Activated T-helper 1 cell treated with anti-CD3 and anti-CD28 coated beads, Interleukin-2, amount 50 U/mL, for 16 hours (primary cell): Measurements from ENCODE around the gene KIF26A.

Source experiments
- DNase-seq, 2 donors: peaks; one replicate each; pipeline ENCODE4 v3.0.0-alpha.2; 2020; ENCODE audit warnings: low read depth in 1 of 2, low spot score in 1 of 2

The KIF26A gene

GRCh38 chr14:104175811-104176210 is 37.4 kb downstream of the KIF26A start:
- no peak for DNase-seq

DNA sequence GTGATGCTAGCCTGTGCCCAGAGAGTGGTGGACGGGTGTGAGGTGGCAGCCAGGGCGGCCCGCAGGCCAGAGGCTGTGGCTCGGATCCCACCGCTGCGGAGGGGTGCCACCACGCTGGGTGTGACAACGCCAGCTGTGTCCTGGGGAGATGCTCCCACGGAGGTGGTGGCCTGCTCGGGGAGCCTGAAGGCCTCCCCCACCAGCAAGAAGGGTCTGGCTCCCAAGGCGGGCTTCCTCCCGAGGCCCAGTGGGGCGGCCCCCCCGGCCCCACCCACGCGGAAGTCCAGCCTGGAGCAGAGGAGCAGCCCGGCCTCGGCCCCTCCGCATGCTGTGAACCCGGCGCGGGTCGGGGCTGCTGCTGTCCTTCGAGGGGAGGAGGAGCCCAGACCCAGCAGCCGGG is 38.2 kb downstream of the KIF26A start:
- DNase-seq = no peak

GRCh38 chr14:104177411-104177810 is 39.0 kb downstream of the KIF26A start:
- DNase-seq = no peak

DNA sequence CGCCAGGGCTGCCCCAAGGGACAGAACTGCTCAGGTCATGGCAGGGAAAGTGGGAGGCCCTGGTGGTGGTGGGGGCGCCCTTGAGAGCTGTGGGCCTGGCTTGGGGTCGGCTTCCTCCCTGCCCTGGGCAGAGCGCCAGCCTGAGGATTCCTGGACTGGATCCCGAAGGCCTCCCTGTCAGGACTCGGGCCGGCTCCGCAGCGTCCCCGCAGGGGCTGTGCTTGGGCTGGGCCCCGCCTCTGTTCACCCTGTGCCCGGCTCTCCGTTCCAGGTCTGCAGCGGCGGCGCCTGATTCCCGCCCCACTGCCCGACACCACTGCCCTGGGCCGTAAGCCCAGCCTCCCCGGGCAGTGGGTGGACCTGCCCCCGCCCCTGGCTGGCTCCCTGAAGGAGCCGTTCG is 39.9 kb downstream of the KIF26A start:
- no peak for DNase-seq

GRCh38 chr14:104179126-104179525 is 40.7 kb downstream of the KIF26A start:
- no peak for DNase-seq

DNA sequence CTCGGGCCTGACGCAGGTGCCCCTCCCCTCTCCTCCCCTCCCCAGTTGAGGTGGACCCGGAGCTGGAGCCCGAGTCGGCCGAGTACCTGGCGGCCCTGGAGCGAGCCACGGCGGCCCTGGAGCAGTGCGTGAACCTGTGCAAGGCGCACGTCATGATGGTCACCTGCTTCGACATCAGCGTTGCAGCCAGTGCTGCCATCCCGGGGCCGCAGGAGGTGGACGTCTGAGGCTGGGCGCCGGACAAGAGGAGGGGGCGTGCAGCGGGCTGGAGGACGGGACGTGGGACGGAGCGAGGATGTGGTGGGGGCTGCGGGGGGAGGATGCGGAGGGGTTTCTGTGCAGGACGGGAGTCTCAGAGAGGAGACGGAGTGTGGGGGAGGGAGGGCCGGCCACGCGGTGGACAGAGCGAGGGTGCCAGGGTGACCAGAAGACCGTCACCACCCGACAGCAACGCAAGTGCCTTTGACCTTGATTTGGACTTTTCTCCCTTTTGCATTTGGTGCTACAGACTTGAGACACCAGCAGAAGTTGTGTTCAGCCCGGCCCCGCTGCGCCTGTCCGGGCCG is 41.3 kb downstream of the KIF26A start:
- DNase-seq = no peak

- no peak for DNase-seq
These were observed 42.3 kb downstream of the KIF26A start for GRCh38 chr14:104180561-104181165.

DNA sequence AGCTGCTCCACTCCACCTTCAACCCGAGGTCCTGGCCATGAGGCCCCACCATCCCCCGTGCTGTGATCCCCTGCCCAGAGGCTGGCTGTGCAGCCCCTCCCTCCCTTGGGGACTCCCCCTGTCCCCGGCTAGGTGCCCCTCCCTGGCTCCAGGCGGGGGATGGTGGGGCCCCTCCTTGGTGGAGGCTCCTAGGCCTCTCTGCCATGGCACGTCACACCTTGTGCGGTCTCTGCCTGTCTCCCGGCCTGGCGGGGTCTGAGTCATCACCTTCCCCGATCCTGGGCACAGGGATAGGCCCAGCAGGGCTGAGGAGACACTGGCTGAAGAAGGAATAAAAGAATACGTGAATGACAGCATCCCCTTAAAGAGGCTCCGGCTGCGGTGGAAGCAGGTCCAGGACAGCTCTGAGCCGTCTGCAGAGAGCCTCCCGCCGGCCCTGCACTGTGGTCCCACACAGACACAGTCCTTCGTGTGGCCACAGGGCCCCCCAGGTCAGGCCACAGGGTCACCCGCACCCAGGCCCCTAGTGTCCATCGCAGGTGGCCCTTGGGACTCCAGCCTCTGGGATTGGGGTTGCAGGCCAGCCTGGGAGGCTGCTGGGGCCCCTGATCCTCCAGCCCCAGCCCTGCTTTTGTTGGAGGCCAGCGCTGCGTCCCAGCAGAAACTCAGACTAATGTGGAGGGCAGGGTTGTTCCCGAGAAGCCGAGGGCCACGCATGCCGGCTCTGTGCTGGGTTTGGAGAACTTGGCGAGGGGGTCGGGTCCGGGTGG is 43.6 kb downstream of the KIF26A start:
- DNase-seq = no peak

GRCh38 chr14:104182857-104183425 is 44.6 kb downstream of the KIF26A start:
- no peak for DNase-seq

DNA sequence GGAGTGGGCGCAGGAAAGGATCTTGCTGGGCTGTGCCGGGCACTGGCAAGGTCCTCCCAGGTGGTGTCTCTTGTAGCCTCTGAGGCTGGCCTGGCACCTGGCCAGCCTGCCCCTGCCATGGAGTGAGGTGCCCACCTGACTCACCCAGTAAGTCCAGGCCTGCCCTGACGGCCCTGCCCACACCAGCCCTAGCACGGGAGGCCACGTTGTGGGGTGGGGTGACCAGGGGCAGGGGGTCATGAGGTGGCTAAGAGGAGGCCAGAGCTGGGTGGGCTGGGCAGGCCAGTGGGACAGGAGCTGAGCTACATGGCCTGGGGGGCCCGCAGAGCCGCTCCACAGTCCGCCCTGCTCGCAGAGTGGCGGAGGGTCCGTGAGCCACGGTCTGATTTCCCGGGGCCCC is 45.4 kb downstream of the KIF26A start:
- DNase-seq = no peak

DNA sequence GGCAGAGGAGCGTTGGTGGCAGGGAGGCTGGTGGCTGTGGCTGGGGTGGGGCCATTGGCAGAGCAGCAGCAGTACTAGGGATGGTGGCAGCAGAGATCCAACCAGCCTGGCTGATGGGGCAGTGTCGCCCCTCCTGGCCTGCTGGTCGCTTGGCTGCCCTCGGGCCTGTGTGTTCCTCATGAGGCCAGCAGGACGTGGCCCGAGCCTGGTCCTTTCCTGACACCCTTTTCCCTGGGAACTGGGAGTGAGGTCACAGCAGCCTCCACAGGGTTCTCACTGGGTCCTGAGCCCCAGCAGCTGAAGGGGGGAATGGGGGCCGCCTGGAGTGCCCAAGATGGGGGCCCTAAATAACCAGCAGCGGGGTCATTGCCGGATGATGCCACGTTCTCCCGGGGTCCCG is 46.1 kb downstream of the KIF26A start:
- no peak for DNase-seq

DNA sequence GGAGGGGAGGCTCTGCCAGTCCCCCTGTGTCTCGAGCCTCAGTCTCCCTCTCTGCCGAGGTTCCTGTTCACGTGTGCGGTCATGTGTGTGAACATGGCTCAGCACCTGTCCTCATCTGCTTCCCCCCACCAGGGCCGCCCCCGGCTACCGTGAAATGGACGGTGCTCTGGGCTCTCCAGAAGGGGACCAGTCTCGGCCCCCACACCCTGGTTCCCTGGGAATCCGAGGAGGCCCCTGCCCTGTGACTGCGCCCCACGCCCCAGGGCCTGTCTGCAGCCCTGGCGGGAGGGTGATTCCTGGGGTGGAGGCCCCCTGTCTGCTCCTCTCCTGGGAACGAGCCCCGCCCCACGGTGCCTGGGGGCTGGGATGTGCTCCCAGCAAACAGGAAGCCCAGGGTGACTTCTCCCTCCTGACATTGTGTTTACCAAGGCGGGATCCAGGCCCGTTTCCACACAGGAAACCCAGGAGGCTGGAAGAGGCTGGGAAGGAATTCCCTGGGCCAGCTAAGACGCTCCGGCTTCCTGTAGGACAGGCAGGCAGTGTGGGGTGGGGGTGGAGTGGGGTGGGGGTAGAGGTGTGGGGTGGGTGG is 46.6 kb downstream of the KIF26A start:
- DNase-seq = no peak

DNA sequence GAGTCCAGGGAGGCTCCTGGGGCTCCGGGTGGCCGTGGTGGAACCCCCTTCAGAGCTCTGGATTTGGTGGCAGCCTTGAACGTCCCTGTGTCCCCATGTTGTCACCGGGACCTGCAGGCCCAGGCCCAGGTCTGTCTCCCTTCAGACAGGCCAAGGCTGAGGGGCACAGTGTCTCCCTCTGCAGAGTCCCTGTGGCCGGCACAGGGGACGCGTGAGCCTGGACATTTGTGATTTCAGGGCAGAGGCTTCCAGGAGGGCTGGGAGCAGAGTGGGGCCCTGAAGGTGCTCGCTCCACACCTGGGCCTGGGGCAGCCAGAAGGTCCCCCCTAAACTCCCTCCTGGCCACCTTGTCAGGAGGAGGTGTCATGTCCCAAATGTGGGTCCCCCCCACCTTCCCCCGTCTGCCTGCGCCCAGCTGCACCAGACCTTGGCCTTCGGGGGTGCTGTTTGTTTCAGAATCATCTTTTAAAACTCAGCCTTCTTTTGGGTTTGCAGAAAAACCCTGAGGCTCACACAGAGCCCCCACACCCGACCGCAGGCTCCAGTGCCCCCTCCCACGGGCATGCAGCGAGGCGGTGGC is 47.6 kb downstream of the KIF26A start:
- DNase-seq = no peak

DNA sequence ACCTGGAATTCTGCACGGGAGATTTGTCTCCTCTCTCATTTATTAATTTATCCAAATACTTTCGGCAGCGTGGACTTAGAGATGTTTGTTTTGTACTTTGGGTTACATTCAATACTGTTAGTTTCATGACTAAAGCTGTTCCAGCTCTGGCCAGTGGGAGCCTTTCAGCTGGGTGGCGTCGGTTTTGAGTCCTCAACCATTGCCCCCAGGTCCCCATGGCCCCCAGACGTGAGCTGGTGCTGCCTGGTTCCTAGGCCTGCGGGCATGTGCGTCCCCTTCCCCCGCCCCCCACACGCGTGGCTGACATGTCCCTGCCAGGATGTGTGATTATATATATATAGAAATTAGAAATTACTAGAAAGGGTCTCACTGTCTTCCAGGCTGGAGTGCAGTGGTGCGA is 48.2 kb downstream of the KIF26A start:
- DNase-seq = no peak

GRCh38 chr14:104187121-104187889 is 48.9 kb downstream of the KIF26A start:
- DNase-seq = no peak

GRCh38 chr14:104187931-104188726 is 49.7 kb downstream of the KIF26A start:
- no peak for DNase-seq

- no peak for DNase-seq
These were observed 50.5 kb downstream of the KIF26A start for GRCh38 chr14:104188727-104189400.

DNA sequence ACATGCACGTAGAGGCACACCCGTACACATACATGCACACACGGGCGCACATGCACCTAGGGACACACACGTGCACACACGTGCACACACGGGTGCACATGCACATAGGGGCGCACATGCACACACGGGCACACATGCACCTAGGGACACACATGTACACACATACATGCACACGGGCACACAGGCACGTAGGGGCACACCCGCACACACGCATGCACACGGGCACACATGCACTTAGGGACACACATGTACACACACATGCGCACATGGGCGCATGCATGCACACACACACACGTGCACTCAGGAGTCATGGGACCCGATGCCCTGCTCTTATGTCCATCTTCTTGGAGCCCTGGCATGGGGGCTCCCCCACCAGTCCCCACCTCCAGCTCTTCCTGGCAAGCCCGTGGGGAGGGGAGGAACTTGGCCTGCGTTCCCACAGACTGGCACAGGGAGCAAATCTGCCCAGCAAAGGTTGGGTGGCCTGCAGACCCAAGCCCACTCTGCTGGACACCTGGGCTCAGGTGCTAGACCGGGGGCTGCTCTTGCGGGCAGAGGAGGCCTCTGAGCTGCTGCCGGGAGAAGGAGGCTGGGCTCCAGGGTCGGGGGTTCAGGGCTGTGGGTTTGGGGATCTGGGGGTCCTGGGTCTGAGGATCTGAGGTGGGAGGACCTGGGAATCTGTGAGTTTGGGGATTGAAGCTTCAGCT is 51.4 kb downstream of the KIF26A start:
- DNase-seq = no peak
